ENCODE data around the gene EXOSC2. TPM values are rescaled to one million over a fixed set of nuclear protein-coding genes. Genes with fewer than 3 reads are reported as not detected.

EXOSC2 gene
- total and polyA plus RNA-seq, 2 of the 4 experiments (the other 2 are of a cell fraction), result 27.0 to 48.6 TPM

DNA sequence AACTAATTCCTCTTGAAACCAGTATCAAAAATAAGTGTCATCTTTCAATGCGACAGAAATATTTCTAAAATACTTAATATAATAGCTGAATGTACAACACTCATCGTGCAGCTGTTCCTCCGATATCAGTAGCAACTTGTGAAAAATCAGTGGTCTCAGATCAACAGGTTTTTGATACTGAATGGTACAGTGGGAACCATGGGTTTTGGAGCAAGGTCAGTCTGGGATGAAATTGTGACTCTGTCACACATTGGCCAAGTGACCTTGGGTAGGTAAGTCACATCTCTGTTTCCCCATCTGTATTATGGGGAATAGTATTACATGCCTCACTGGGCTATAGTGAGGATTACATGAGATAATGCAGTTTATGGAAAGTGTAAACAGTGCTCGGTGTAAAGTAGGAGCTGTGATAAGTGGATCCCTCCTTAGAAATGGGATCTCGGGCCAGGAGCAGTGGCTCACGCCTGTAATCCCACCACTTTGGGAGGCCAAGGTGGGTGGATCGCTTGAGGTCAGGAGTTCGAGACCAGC is 17.3 kb downstream of the EXOSC2 start:
- H4K8ac ChIP-seq (ENCODE audit: low read depth in 2 of 2, low read length in 2 of 2), result no peak overlapping the region
- no peaks in the 10 kb centered on the region for H3K36me3 ChIP-seq (ENCODE audit: control insufficient read depth, insufficient read depth, low read length)
- DNase-seq (no peak), ATAC-seq (ENCODE audit: low read depth) (no peak)
- intact Hi-C loops (cut with micrococcal nuclease) (loop anchor here (5.0 kb wide), 1 partner anchor 66 kb away; no protein-coding TSS in a partner anchor), in situ Hi-C loops (cut with MboI; ENCODE audit: low sequenced_read_pairs) (no loop called here), dilution Hi-C loops (cut with HindIII; ENCODE audit: low sequenced_read_pairs, unreplicated experiment) (no loop called here)
- no peak overlapping the region for H3K9ac ChIP-seq (ENCODE audit: low read depth, low read length)
- BruUV-seq (replicated peaks), result no TSS peak
- peaks cover 4% of the 10 kb centered on the region; the same call in 1 of the 2 replicates for H3K4me1 ChIP-seq (ENCODE audit: control insufficient read depth, insufficient read depth, low read length)
- H3K9me3 ChIP-seq (ENCODE audit: control insufficient read depth, insufficient read depth, low read length), result no peaks in the 10 kb centered on the region
- H2AK5ac ChIP-seq (ENCODE audit: low read depth, low read length), result no peak overlapping the region
- H2BK5ac ChIP-seq (ENCODE audit: low read depth, low read length, poor library complexity, severe bottlenecking), result no peak overlapping the region
- H3K27me3 ChIP-seq (ENCODE audit: control insufficient read depth, insufficient read depth, low read length), result no peaks in the 10 kb centered on the region
- no peak overlapping the region for H3K4me2 ChIP-seq (ENCODE audit: low read depth, low read length)
- H2BK20ac ChIP-seq (ENCODE audit: low read depth, low read length), result no peak overlapping the region
- no peak overlapping the region for H4K91ac ChIP-seq (ENCODE audit: insufficient read depth, low read depth, low read length)
- peak overlapping the region; percentile 16; the same call in 1 of the 2 replicates for H3K23ac ChIP-seq (ENCODE audit: low read depth, low read length)
- no peak overlapping the region for H2AK9ac ChIP-seq (replicated peaks; ENCODE audit: low read depth, low read length, poor library complexity)
- H2BK15ac ChIP-seq (ENCODE audit: low read depth, low read length), result no peak overlapping the region
- no peak overlapping the region for H3K27ac ChIP-seq (ENCODE audit: insufficient read depth, low read length)
- 67% methylated on average over 1 of the region's 8 CpGs; no CpG with 5 or more reads in 1 of the 2 experiments for WGBS, 2 experiments (ENCODE audit: extremely low coverage in 2 of 2, insufficient read length in 1 of 2)
- TF ChIP-seq MXI1 (IDR thresholded peaks at IDR 0.05; ENCODE audit: borderline replicate concordance, low read depth, low read length) (no peak), NFE2L2 (IDR thresholded peaks at IDR 0.05; ENCODE audit: low read depth, low read length) (no peak)
- H3K14ac ChIP-seq (replicated peaks; ENCODE audit: low read depth, low read length), result no peak overlapping the region
- no peak overlapping the region for H2BK120ac ChIP-seq (ENCODE audit: low read depth, low read length)
- H4K5ac ChIP-seq (ENCODE audit: low read depth, low read length), result no peak overlapping the region
- H3K4me3 ChIP-seq (ENCODE audit: insufficient read depth, low read depth, low read length), result no peak overlapping the region
- H2AFZ ChIP-seq (replicated peaks; ENCODE audit: low read length, poor library complexity), result no peak overlapping the region
- ChIA-PET CTCF (interaction anchor here (2.1 kb wide), 1 partner anchor 9 kb away, joined by 6 read pairs; no protein-coding TSS in a partner anchor), POLR2A (ENCODE audit: unreplicated experiment) (no interaction called here)
- no peaks in the 10 kb centered on the region for H3K9me1 ChIP-seq (ENCODE audit: insufficient read depth, low read length)
- peaks cover 0 to 33% of the 10 kb centered on the region in 2 experiments; a peak in 2 of 4 replicates for H3K79me1 ChIP-seq (ENCODE audit: low read depth in 1 of 2, low read length in 2 of 2)
- no peak overlapping the region for H3K4ac ChIP-seq (ENCODE audit: low read depth, low read length)
- peaks cover 23% of the 10 kb centered on the region for H4K20me1 ChIP-seq (ENCODE audit: insufficient read depth, low read length)
- no peak overlapping the region for H3K56ac ChIP-seq (ENCODE audit: extremely low read depth, insufficient read depth, low read length)
- no peak overlapping the region for H3K18ac ChIP-seq (ENCODE audit: low read depth, low read length)
